Subcutaneous abdominal adipose tissue (tissue), 5 donors: Measurements from ENCODE around the gene SLC34A3.
A peak's percentile ranks its signal among the peaks of the same experiment; 100 is the strongest.
"Not testable (repeated sequence)": the region's sequence is repeated elsewhere in the genome, so short reads cannot be mapped to it uniquely, and the experiment has no call there.

Experiments
- H3K27ac ChIP-seq: one replicate; pipeline ENCODE4 v1.7.0; 2013; ENCODE audit warnings: low read depth, mild to moderate bottlenecking, inconsistent platforms, low read length, moderate library complexity
- H3K27me3 ChIP-seq, 5 donors: one replicate each; pipeline ENCODE4 v1.7.0; 2013; ENCODE audit warnings: low read length in 5 of 5, inconsistent platforms in 1 of 5; ENCODE audit not compliant: control insufficient read depth in 5 of 5, insufficient read depth in 4 of 5
- H3K36me3 ChIP-seq, 5 donors: one replicate each; pipeline ENCODE4 v1.7.0; 2013; ENCODE audit warnings: low read length in 5 of 5; ENCODE audit not compliant: control insufficient read depth in 5 of 5, insufficient read depth in 5 of 5
- H3K4me1 ChIP-seq, 5 donors: one replicate each; pipeline ENCODE4 v1.7.0; 2013; ENCODE audit warnings: low read length in 5 of 5, mild to moderate bottlenecking in 3 of 5, moderate library complexity in 1 of 5; ENCODE audit not compliant: control insufficient read depth in 5 of 5, insufficient read depth in 5 of 5
- H3K4me3 ChIP-seq, 5 donors: one replicate each; pipeline ENCODE4 v1.7.0; 2013; ENCODE audit warnings: low read length in 5 of 5, low read depth in 1 of 5
- H3K9ac ChIP-seq, 5 donors: one replicate each; pipeline ENCODE4 v1.7.0; 2013; ENCODE audit warnings: low read length in 5 of 5, mild to moderate bottlenecking in 4 of 5, moderate library complexity in 3 of 5
- H3K9me3 ChIP-seq, 5 donors: one replicate each; pipeline ENCODE4 v1.7.0; 2013; ENCODE audit warnings: low read length in 5 of 5; ENCODE audit not compliant: control insufficient read depth in 5 of 5
- donor health status: healthy.
- donor health status: healthy.
- donor health status: healthy.
- donor health status: healthy.
- donor health status: healthy.

Gene SLC34A3

DNA sequence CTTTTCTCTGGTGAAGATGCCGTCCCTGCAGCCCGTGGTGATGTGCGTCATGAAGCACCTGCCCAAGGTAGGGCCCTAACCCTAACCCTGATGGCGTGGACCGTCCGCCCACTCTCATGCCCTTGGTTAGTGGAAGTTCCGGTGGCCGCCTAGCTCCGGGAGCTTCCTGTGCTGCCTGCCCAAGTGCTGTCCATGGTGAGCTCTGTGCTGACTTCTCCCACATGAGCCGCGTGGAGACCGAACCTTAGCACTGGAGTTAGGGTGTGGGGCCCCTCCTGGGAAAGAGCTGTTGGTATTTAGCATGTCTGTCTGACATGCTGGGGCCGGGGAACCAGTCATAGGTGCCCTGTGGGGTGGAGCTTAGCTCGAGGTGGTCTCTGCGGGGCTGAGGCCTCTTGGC lies 25.7 kb downstream of the SLC34A3 start:
- Histone ChIP-seq H3K27me3 (no peaks in the 10 kb centered on the region), H3K4me1 (peaks cover 7 to 32% (median 30%) of the 10 kb centered on the region in 5 donors), H3K4me3 (peak overlapping the region; percentile 81 to 98 (median 91)), H3K36me3 (peaks cover 0 to 19% (median 17%) of the 10 kb centered on the region in 5 donors), H3K9ac (peak overlapping the region in 2 of 5 donors; percentile 88 to 94), H3K9me3 (no peaks in the 10 kb centered on the region), H3K27ac (no peak overlapping the region)

- peak overlapping the region in 4 of 5 donors; percentile 81 to 95 (median 87) for H3K4me3 ChIP-seq
Measured at GRCh38 chr9:137256856-137257255, 26.2 kb downstream of the SLC34A3 start.

GRCh38 chr9:137262173-137262908 lies 31.6 kb downstream of the SLC34A3 start:
- H3K27me3 ChIP-seq, H3K9ac ChIP-seq, H3K4me3 ChIP-seq, H3K27ac ChIP-seq, H3K4me1 ChIP-seq, H3K9me3 ChIP-seq: not testable (repeated sequence)
- peaks cover 0 to 46% (median 43%) of the 10 kb centered on the region in 5 donors for H3K36me3 ChIP-seq

More at GRCh38 chr9:137256856-137257255, 26.2 kb downstream of the SLC34A3 start:
- Histone ChIP-seq H3K36me3 (peaks cover 0 to 19% (median 17%) of the 10 kb centered on the region in 5 donors), H3K27ac (no peak overlapping the region), H3K27me3 (no peaks in the 10 kb centered on the region), H3K4me1 (peaks cover 7 to 32% (median 30%) of the 10 kb centered on the region in 5 donors), H3K9me3 (no peaks in the 10 kb centered on the region), H3K9ac (peak overlapping the region in 3 of 5 donors; percentile 26 to 94 (median 39))

DNA sequence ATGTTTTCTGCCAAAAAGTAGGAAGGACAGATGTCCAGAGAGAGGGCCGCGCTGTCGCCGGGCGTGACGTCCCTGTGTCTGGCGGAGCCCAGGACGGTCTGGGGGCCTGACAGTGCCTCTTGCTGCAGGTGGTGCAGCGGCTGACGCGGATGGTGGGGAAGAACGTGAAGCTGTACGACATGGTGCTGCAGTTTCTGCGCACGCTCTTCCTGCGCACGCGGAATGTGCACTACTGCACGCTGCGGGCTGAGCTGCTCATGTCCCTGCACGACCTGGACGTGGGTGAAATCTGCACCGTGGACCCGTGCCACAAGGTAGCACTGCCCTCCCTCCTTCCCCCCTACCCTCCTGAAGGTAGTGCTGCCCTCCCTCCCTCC lies 32.2 kb downstream of the SLC34A3 start:
- no peak overlapping the region for H3K9ac ChIP-seq
- peaks cover 0 to 51% (median 45%) of the 10 kb centered on the region in 5 donors for H3K36me3 ChIP-seq
- H3K4me1 ChIP-seq: peaks cover 0 to 2% (median 2%) of the 10 kb centered on the region in 5 donors

GRCh38 chr9:137263506-137263905 lies 32.8 kb downstream of the SLC34A3 start:
- Histone ChIP-seq H3K4me3 (no peak overlapping the region), H3K27ac (no peak overlapping the region), H3K9ac (no peak overlapping the region), H3K27me3 (no peaks in the 10 kb centered on the region), H3K4me1 (peaks cover 0 to 8% (median 4%) of the 10 kb centered on the region in 5 donors), H3K9me3 (no peaks in the 10 kb centered on the region), H3K36me3 (peaks cover 0 to 56% (median 46%) of the 10 kb centered on the region in 5 donors)

More for the DNA sequence above, 32.2 kb downstream of the SLC34A3 start:
- Histone ChIP-seq H3K27ac (no peak overlapping the region), H3K9me3 (no peaks in the 10 kb centered on the region), H3K4me3 (no peak overlapping the region), H3K27me3 (no peaks in the 10 kb centered on the region)

- no peak overlapping the region for H3K4me3 ChIP-seq
- no peaks in the 10 kb centered on the region for H3K9me3 ChIP-seq
- H3K27me3 ChIP-seq: no peaks in the 10 kb centered on the region
- peaks cover 0 to 57% (median 46%) of the 10 kb centered on the region in 5 donors for H3K36me3 ChIP-seq
- peaks cover 3 to 14% (median 9%) of the 10 kb centered on the region in 5 donors for H3K4me1 ChIP-seq
- H3K27ac ChIP-seq: no peak overlapping the region
- no peak overlapping the region for H3K9ac ChIP-seq
Measured at GRCh38 chr9:137264067-137264466, 33.4 kb downstream of the SLC34A3 start.

- H3K27me3 ChIP-seq: no peaks in the 10 kb centered on the region
- no peak overlapping the region for H3K9ac ChIP-seq
- H3K36me3 ChIP-seq: peaks cover 0 to 61% (median 52%) of the 10 kb centered on the region in 5 donors
- H3K27ac ChIP-seq: no peak overlapping the region
- peaks cover 6 to 23% (median 16%) of the 10 kb centered on the region in 5 donors for H3K4me1 ChIP-seq
- no peaks in the 10 kb centered on the region for H3K9me3 ChIP-seq
- H3K4me3 ChIP-seq: no peak overlapping the region
Measured at GRCh38 chr9:137265496-137266161, 34.9 kb downstream of the SLC34A3 start.

DNA sequence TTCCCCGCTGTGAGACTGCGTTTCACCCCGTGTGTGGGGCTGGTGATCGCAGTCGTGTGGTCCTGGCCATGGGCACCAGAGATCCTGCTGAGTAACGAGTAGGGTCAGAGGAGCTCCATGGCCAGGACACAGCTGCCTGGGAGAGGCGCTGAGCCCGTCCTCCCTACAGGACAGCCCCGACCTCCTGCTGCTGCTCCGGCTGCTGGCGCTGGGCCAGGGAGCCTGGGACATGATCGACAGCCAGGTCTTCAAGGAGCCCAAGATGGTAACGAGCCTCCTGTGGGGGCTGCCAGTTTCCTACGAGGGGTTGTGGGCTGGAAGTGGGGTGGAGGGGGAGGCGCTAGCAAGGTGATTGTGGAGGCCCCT lies 35.4 kb downstream of the SLC34A3 start:
- H3K36me3 ChIP-seq: peaks cover 0 to 66% (median 55%) of the 10 kb centered on the region in 5 donors
- no peak overlapping the region for H3K9ac ChIP-seq
- H3K4me3 ChIP-seq: no peak overlapping the region
- H3K9me3 ChIP-seq: no peaks in the 10 kb centered on the region
- no peaks in the 10 kb centered on the region for H3K27me3 ChIP-seq
- no peak overlapping the region for H3K27ac ChIP-seq
- H3K4me1 ChIP-seq: peaks cover 6 to 23% (median 16%) of the 10 kb centered on the region in 5 donors

DNA sequence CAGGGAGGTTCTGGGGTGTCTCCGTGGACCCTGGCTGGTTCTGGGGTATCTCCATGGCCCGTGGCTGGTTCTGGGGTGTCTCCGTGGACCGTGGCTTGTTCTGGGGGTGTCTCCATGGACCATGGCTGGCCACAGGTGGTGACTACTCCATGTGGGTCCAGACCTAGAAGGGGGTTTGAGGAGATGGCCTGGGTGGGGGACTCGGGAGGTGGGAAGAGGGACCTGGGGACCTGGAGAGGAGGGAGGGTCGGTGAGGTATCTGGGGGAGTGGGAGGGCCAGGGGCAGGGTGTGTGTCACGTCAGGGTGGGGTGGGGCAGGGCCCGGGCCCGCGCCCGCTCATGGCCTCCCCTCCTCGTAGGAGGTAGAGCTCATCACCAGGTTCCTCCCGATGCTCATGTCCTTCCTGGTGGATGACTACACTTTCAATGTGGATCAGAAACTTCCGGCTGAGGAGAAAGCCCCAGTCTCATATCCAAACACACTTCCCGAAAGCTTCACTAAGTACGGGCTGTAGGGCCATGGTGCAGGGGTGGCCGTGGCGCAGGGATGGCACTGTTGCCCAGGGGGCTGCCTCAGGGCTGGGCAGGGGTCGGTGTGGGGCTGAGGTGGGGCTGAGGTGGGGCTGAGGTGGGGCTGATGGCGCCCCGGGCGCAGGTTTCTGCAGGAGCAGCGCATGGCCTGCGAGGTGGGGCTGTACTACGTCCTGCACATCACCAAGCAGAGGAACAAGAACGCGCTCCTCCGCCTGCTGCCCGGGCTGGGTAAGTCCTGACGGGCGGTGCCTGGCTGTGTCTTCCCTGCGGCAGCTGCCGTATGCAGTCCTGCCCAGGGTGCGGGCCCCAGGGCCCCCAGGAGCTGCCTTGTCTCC lies 36.1 kb downstream of the SLC34A3 start:
- no peak overlapping the region for H3K4me3 ChIP-seq
- no peaks in the 10 kb centered on the region for H3K27me3 ChIP-seq
- H3K9ac ChIP-seq: no peak overlapping the region
- peaks cover 0 to 71% (median 59%) of the 10 kb centered on the region in 5 donors for H3K36me3 ChIP-seq
- no peak overlapping the region for H3K27ac ChIP-seq
- H3K4me1 ChIP-seq: peaks cover 6 to 23% (median 16%) of the 10 kb centered on the region in 5 donors
- no peaks in the 10 kb centered on the region for H3K9me3 ChIP-seq
